H1 (cell line): ENCODE measurements around the gene ANKS1B. TPM values are rescaled to one million over a fixed set of nuclear protein-coding genes. Genes with fewer than 3 reads are reported as not detected.

Source experiments
- CHD1 ChIP-seq: IDR thresholded peaks from 2 replicates; pipeline ENCODE4 v1.6.1; 2012; ENCODE audit warnings: low read depth, low read length, improper control_type of control experiment
- NANOG ChIP-seq: IDR thresholded peaks from 2 replicates; pipeline ENCODE4 v1.6.1; 2011; ENCODE audit warnings: low read length, low read depth, mild to moderate bottlenecking, inconsistent platforms; ENCODE audit not compliant: insufficient read depth, poor library complexity, severe bottlenecking
- polyA plus RNA-seq, 7 experiments: library from polyadenylated mRNA; depleted of rRNA in 3 of 7; stranded (reverse) in 5 of 7; unstranded in 2 of 7; fragments of >200 nt in 5 of 7; fragments of 200-250 nt in 2 of 7; gene quantifications; 1 replicate in 5 of 7; 2 replicates in 1 of 7; 4 replicates in 1 of 7; pipeline versions ENCODE4 v1.2.1 to v1.2.3, GENCODE V29; 2011 to 2013; ENCODE audit warnings: missing spikeins in 2 of 7, mixed read lengths in 2 of 7
- total RNA-seq: library from RNA; stranded (reverse); fragmentation: NEBNext Ultra II Directional; extraction: Animal tissue kit (Norgen Biotek cat#: 25700); gene quantifications from 2 replicates; pipeline ENCODE4 v1.2.1, GENCODE V29; 2021

The ANKS1B gene
- total and polyA plus RNA-seq, 2 of the 8 experiments (the other 6 are each of a cell fraction or from before 2014, with no cell fraction given), result 2.7 to 6.1 TPM

GRCh38 chr12:98803468-98804209, 1181.1 kb downstream of the ANKS1B start (continued):
- TF ChIP-seq CHD1, result no peak
- TF ChIP-seq NANOG, result no peak
